ENCODE data around the gene OR10J1. TPM values are rescaled to one million over a fixed set of nuclear protein-coding genes. Genes with fewer than 3 reads are reported as not detected.

Gene OR10J1
- total RNA-seq, 1 experiment from 2014 or later, result not detected

DNA sequence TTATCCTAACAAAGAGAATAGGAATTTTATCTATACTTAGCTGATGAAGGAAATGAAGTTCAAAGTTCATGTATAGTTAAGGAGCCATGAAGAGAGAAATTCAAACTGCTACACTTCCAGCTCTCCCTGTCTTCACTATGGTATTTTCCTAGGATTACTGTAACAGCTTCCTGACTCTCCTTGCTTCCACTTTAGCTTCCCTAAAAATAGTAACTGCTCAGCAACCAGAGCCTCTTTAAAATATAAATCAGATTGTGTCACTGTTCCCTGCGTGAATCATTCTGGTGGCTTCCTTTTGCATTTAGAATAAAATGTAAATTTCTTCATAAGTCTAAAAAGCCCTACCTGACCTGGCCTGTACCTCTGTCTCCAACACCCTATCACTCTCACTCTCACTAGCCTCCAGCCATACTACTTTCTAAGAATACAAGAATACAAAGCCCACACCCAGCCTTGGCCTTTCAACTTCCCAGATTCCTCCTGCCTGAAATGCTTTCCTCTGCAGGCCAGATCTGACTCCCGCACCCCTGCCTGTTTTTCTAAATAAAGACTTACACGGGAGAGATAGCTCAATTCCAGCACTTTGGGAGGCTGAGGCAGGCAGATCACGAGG is 30.5 kb downstream of the OR10J1 start (continued):
- TF ChIP-seq E2F5 (CRISPR knock-in tag; IDR thresholded peaks at IDR 0.05) (no peak), FOXP1 (CRISPR knock-in tag; IDR thresholded peaks at IDR 0.05; ENCODE audit: borderline replicate concordance) (no peak), TCF7 (CRISPR knock-in tag; IDR thresholded peaks at IDR 0.05; ENCODE audit: low read depth) (no peak)

- TF ChIP-seq, protein P1, sequence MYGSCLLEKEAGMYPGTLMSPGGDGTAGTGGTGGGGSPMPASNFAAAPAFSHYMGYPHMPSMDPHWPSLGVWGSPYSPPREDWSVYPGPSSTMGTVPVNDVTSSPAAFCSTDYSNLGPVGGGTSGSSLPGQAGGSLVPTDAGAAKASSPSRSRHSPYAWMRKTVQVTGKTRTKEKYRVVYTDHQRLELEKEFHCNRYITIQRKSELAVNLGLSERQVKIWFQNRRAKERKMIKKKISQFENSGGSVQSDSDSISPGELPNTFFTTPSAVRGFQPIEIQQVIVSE (CRISPR knock-in tag; IDR thresholded peaks at IDR 0.05; ENCODE audit: borderline replicate concordance), result no peak
- TF ChIP-seq JAZF1 (CRISPR knock-in tag; IDR thresholded peaks at IDR 0.05) (no peak), FOXK1 (CRISPR knock-in tag; IDR thresholded peaks at IDR 0.05) (no peak)
- TF ChIP-seq, protein P2, sequence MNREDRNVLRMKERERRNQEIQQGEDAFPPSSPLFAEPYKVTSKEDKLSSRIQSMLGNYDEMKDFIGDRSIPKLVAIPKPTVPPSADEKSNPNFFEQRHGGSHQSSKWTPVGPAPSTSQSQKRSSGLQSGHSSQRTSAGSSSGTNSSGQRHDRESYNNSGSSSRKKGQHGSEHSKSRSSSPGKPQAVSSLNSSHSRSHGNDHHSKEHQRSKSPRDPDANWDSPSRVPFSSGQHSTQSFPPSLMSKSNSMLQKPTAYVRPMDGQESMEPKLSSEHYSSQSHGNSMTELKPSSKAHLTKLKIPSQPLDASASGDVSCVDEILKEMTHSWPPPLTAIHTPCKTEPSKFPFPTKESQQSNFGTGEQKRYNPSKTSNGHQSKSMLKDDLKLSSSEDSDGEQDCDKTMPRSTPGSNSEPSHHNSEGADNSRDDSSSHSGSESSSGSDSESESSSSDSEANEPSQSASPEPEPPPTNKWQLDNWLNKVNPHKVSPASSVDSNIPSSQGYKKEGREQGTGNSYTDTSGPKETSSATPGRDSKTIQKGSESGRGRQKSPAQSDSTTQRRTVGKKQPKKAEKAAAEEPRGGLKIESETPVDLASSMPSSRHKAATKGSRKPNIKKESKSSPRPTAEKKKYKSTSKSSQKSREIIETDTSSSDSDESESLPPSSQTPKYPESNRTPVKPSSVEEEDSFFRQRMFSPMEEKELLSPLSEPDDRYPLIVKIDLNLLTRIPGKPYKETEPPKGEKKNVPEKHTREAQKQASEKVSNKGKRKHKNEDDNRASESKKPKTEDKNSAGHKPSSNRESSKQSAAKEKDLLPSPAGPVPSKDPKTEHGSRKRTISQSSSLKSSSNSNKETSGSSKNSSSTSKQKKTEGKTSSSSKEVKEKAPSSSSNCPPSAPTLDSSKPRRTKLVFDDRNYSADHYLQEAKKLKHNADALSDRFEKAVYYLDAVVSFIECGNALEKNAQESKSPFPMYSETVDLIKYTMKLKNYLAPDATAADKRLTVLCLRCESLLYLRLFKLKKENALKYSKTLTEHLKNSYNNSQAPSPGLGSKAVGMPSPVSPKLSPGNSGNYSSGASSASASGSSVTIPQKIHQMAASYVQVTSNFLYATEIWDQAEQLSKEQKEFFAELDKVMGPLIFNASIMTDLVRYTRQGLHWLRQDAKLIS (CRISPR knock-in tag; IDR thresholded peaks at IDR 0.05; ENCODE audit: borderline replicate concordance), result no peak
- DNase-seq (ENCODE audit: low spot score), result no peak
- H3K9me3 Mint-ChIP-seq, result peaks cover 3% of the 10 kb centered on the region; the same call in 1 of the 2 replicates
- POLR2A ChIA-PET, result no interaction called here
- no peak overlapping the region for H3K4me3 Mint-ChIP-seq
- no peak overlapping the region for H3K27ac Mint-ChIP-seq
- peaks cover 18% of the 10 kb centered on the region for H3K4me1 Mint-ChIP-seq
- H3K36me3 Mint-ChIP-seq, result no peaks in the 10 kb centered on the region
- CTCF ChIA-PET, result no interaction called here
- no peaks in the 10 kb centered on the region; the same call in 1 of the 2 replicates for H3K27me3 Mint-ChIP-seq (ENCODE audit: low read depth)
- no peak for ATAC-seq
Measured at GRCh38 chr1:159473335-159473734, 33.8 kb downstream of the OR10J1 start.

GRCh38 chr1:159474926-159475325 is 35.4 kb downstream of the OR10J1 start:
- H3K4me3 Mint-ChIP-seq, result no peak overlapping the region
- H3K27ac Mint-ChIP-seq, result no peak overlapping the region
- DNase-seq (ENCODE audit: low spot score), result no peak
- ChIA-PET CTCF (no interaction called here), POLR2A (no interaction called here)
- no peak for ATAC-seq
- H3K36me3 Mint-ChIP-seq, result no peaks in the 10 kb centered on the region
- H3K9me3 Mint-ChIP-seq, result peaks cover 3% of the 10 kb centered on the region; the same call in 1 of the 2 replicates
- TF ChIP-seq ATF3 (CRISPR knock-in tag; conservative IDR thresholded peaks at IDR 0.05) (no peak), MXD4 (CRISPR knock-in tag; IDR thresholded peaks at IDR 0.05; ENCODE audit: borderline replicate concordance) (no peak), ZNF416 (CRISPR knock-in tag; IDR thresholded peaks at IDR 0.05) (no peak), IRF1 (CRISPR knock-in tag; IDR thresholded peaks at IDR 0.05) (no peak), SP1 (CRISPR knock-in tag; conservative IDR thresholded peaks at IDR 0.05) (no peak), SOX15 (CRISPR knock-in tag; IDR thresholded peaks at IDR 0.05) (no peak), ZNF532 (CRISPR knock-in tag; IDR thresholded peaks at IDR 0.05; ENCODE audit: borderline replicate concordance) (no peak), E2F4 (CRISPR knock-in tag; IDR thresholded peaks at IDR 0.05; ENCODE audit: borderline replicate concordance, low read depth) (no peak)
- peaks cover 15% of the 10 kb centered on the region for H3K4me1 Mint-ChIP-seq
- no peaks in the 10 kb centered on the region; the same call in 1 of the 2 replicates for H3K27me3 Mint-ChIP-seq (ENCODE audit: low read depth)

Data from WTC11 (cell line).